ENCODE measurements around the gene KRTAP16-1.

The KRTAP16-1 gene

DNA sequence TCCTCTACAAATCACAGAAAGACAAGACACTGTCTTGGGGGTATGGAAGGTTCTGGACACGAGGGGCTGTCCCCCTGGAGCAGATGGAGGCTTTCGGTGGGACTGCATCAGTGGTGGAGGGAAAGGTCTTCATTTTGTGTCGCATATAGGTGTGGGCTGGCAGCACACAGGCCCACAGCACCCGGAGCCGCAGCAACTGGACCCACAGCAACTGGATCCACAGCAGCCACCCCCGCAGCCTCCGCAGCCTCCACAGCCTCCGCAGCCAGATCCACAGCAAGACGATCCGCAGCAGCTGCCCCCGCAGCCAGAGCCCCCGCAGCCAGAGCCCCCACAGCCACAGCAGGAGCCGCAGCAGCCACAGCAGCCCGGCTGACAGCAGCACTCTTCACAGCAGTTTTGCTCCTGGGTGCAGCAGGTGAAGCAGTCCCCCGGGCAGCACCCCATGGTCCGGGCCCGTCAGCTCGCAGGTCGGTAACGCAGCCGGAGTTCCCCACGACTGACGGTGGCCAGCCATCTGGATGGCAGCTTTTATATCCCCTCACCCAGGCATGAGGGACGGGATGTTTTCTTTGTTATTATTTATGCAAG is 6.2 kb upstream of the KRTAP16-1 start, which contains the start of gene KRTAP17-1:
Gene KRTAP17-1, minus strand, starts transcription at position 507 of the 591 bp plus-strand sequence. Its CDS starts 60 bp downstream, at position 447.
- no peak for TF ChIP-seq CTCF (IDR thresholded peaks at IDR 0.05; ENCODE audit: borderline replicate concordance, control extremely low read depth, extremely low read depth, insufficient read depth, missing control alignments)
- DNase-seq (ENCODE audit: low spot score): no peak
- in situ Hi-C loops (cut with MboI; ENCODE audit: low sequenced_read_pairs, unreplicated experiment): loop anchor here (25.0 kb wide), 1 partner anchor 403 kb away; no protein-coding TSS in a partner anchor

- no peak for TF ChIP-seq CTCF (IDR thresholded peaks at IDR 0.05; ENCODE audit: borderline replicate concordance, control extremely low read depth, extremely low read depth, insufficient read depth, missing control alignments)
- in situ Hi-C loops (cut with MboI; ENCODE audit: low sequenced_read_pairs, unreplicated experiment): loop anchor here (25.0 kb wide), 1 partner anchor 399 kb away; no protein-coding TSS in a partner anchor
- DNase-seq (ENCODE audit: low spot score): no peak
Observed at GRCh38 chr17:41311111-41311510, 2.0 kb upstream of the KRTAP16-1 start.

DNA sequence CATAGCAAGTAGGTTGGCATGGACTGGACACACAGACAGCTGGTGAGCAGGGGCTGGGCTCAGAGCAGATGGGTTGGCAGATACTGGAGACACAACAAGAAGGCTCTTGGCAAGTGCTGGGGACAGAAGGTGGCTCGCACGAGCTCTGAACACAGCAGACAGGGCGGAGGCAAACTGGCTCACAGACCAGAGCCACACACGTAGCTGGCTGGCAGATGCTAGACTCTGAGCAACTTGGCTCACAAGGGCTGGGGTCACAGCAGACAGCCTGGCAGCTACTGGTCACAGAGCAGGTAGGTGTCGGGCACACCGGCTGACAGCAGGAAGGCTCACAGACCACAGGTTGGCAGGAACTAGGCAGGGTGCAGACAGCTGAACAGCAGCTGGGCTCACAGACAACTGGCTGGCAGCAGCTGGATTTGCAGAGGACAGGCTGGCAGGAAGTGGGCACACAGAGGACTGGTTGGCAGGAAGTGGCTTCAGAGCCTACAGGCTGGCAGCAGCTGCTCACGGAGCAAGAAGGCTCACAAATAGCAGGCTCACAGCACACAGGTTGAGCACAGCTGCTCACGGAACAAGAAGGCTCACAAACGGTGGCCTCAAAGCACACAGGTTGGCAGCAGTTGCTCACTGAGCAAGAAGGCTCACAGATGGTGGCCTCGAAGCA is 725 bp downstream of the KRTAP16-1 start:
- DNase-seq (ENCODE audit: low spot score): no peak
- TF ChIP-seq CTCF (IDR thresholded peaks at IDR 0.05; ENCODE audit: borderline replicate concordance, control extremely low read depth, extremely low read depth, insufficient read depth, missing control alignments): no peak
- in situ Hi-C loops (cut with MboI; ENCODE audit: low sequenced_read_pairs, unreplicated experiment): loop anchor here (25.0 kb wide), 1 partner anchor 396 kb away; no protein-coding TSS in a partner anchor

DNA sequence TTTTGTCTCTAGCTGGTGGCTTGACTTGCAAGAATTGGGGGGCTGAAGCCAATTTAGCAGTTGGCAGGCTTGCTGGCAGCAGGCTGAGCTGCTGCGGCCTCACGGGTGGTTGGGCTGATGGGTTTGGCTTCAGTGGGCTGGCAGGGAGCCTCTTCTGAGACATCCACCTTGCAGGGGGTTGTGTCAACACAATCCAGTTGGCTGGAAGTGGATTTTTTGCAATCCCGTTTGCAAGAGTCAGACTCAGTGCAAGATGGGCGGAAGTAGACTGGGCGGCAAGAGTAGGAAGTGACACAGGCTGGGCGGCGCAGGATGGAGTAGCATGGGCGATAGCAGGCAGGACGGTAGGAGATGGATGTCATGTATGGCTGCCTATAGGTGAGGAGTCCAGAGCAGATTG is 1.5 kb downstream of the KRTAP16-1 start:
- no peak for DNase-seq (ENCODE audit: low spot score)
- in situ Hi-C loops (cut with MboI; ENCODE audit: low sequenced_read_pairs, unreplicated experiment): loop anchor here (25.0 kb wide), 1 partner anchor 395 kb away; no protein-coding TSS in a partner anchor
- TF ChIP-seq CTCF (IDR thresholded peaks at IDR 0.05; ENCODE audit: borderline replicate concordance, control extremely low read depth, extremely low read depth, insufficient read depth, missing control alignments): no peak

- DNase-seq (ENCODE audit: low spot score): no peak
- no peak for TF ChIP-seq CTCF (IDR thresholded peaks at IDR 0.05; ENCODE audit: borderline replicate concordance, control extremely low read depth, extremely low read depth, insufficient read depth, missing control alignments)
- in situ Hi-C loops (cut with MboI; ENCODE audit: low sequenced_read_pairs, unreplicated experiment): loop anchor here (25.0 kb wide), 1 partner anchor 392 kb away; no protein-coding TSS in a partner anchor
Observed at GRCh38 chr17:41304091-41304490, 5.0 kb downstream of the KRTAP16-1 start.

DNA sequence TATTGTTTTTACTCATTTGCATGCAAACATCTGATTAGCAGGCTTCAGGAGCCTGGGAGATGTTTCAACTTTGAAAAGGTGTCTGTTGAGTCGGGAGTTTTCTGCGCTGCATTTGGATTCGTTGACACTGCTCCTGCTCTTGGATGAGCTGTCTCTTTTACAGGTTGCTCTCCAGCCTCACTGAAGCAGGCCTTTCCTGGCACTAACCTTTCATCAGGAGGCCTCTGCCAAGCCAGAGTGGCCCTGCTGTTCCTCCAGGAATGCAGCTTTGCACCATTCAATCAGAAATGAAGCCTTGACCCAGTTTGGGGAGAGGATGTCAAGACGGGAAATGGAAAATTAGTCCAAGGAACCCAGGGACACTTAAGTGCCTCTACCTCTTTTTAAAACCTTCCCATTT is 6.1 kb downstream of the KRTAP16-1 start:
- in situ Hi-C loops (cut with MboI; ENCODE audit: low sequenced_read_pairs, unreplicated experiment): loop anchor here (25.0 kb wide), 1 partner anchor 391 kb away; no protein-coding TSS in a partner anchor
- no peak for TF ChIP-seq CTCF (IDR thresholded peaks at IDR 0.05; ENCODE audit: borderline replicate concordance, control extremely low read depth, extremely low read depth, insufficient read depth, missing control alignments)
- DNase-seq (ENCODE audit: low spot score): no peak

Data from GM13976 (cell line).